ENCODE data around the gene FN3KRP.

The FN3KRP gene

DNA sequence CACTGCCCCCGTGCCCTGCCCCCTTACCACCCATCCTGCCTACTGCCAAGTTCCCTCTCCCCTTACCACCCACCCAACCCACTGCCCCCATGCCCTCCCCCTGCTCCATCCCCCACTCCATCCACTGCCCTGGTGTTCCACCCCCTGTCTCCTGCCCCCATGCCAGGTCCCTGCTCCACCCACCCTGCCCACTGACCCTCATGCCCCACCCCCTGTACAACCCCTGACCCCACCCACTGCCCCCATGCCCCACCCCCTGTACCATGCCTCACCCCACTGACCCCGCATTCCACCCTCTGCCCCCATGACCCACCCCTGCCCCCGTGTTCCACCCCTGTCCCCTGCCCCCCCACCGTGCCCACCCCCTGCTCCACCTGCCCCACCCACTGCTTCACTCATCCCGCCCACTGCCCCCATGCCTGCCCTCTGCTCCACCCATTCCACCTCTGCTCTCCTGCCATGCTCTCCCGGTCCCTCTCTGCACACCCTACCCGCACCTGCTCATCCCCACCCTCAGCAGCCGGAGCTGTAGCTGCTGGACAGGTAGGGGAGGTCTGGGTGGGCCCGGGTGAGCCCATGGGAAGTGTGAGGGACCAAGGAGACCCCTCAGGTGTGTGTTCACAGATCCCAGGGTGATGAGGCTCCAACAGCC, 7.4 kb upstream of the FN3KRP start:
- no peak for DNase-seq (ENCODE audit: low spot score)

DNA sequence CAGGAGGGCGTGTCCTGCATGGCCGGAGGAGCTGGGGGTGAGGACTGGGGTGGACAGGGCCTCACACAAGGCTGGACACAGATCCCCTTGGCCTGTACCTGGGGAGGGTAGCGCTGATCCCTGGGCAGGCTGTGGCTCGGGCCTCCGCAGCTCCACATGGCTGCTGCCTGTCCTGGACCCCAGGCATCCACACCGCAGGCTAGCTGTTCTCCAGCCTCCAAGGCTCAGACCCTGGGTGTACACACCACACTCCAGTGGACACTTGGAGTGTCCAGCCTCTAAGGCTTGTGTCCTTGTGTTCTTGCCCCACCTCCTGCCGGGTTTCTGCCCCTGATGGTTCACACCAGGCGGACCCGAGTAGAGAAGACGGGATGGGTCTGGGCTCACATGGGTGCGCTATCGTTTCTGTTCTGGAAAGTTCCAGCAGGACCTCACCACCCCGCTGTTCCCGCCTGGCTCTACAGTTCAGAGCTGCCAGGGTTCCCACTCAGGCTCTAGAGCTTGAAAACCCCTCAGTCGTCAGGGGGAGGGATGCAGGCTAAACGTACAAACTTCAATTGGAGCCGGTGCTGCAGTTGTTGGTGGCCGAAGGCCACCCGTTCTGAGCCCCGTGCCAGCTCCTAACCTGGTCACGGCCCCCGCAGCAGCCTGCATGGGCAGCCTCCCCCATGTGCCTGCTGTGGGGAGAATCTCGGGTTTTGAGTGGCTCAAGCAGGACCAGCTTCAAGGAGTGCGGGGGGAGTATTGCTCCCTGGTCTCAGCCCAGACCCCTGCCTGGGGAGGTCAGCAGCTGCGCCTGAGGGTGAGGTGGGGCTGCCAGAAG, 6.6 kb upstream of the FN3KRP start:
- no peak for DNase-seq (ENCODE audit: low spot score)

DNA sequence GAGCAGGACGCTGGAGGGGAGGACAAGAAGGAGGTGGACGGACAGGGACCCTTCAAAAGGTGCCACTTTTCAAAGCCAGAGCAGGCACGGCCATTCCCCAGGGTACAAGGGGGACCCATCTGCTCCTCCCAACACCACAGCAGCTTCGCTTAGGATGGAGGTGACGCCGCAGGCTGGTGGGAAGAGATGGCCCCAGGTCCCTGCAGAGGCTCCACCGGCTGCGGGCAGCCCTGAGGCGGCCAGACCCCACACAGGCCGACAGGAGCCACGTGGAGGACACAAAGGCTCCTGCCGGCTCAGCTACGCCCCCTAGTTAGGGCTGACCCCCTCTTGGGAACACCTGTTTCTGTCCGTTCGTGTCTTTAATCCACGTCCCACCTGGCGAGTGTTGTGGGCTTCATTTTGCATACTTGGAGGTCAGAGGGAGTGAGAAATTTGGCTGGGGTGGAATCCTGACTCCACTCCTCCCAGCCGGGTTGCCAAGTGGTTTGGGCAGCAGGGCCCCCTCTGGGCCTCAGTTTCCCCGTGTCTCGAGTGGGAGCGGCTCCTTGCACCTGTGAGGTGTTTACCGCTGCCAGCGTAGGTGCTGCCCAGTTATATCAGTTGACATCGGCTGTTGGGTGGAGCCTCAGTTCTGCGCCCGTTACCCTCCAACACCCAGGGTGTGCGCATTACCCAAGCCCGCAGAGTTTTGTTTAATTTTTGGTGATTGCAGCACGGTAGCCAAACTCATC, 5.8 kb upstream of the FN3KRP start:
- no peak for DNase-seq (ENCODE audit: low spot score)

DNA sequence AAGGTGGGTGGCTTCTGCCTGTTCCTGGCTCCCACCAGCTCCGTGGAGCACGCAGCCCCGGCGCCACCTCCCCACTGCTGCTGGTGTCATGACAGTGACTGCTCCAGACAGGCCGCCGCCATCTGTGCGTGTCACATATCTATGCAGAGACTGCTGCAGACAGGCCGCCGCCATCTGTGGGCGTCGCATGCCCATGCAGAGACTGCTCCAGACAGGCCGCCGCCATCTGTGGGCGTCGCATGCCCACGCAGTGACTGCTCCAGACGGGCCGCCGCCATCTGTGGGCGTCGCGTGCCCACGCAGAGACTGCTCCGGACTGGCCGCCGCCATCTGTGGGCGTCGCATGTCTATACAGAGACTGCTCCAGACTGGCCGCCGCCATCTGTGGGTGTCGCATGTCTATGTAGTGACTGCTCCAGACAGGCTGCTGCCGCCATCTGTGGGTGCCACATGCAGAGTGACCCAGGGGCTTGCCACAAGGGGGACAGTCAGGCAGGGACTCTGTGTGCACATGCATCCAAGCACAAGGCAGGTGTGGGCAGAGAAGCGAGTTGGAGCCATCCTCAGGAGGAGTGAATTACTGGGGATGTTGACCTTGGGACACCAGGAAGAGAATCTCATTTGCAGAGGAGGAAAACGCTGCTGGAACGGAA, 3.3 kb upstream of the FN3KRP start:
- DNase-seq (ENCODE audit: low spot score) = no peak

DNA sequence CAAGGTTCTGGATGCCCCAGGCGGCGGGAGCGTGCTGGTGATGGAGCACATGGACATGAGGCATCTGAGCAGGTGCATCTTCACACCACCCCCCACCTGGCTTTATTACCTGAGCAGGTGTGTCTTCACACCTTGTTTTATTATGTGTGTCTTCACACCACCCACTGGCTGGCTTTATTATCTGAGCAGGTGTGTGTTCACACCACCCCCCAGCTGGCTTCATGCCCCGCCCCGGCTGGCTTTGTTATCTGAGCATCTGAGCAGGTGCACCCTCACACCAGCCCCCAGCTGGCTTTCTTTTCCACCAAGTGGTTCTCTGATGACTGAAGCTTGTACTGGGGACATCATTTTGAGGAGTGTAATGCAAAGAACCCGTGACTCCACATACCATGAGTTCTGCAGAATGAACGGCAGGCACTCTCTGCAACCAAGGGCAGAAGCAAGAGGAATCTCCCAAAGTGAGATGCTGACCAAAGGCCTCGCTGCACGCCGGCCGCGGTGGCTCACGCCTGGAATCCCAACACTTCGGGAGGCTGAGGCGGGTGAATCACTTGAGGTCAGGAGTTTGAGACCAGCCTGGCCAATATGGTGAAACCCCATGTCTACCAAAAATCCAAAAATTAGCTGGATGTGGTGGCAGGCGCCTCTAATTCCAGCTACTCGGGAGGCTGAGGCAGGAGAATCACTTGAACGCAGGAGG, 2.6 kb downstream of the FN3KRP start:
- no peak for DNase-seq (ENCODE audit: low spot score)

DNA sequence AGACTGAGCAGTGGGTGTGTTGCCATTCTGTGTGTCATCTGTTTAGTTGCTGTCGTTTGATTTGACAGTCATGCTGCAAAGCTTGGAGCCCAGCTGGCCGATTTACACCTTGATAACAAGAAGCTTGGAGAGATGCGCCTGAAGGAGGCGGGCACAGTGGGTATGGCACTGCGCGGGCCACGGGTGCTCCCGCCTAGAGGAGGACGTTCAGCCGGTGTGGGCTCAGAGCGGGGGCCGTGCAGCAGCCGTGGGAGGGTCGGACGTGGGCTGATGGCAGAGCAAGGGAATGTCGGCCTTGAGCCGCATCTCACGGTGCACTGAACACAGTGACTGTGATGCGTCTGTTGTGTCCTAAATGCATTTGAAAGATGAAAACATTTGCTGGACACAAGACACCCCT, 3.7 kb downstream of the FN3KRP start:
- DNase-seq (ENCODE audit: low spot score) = no peak

DNA sequence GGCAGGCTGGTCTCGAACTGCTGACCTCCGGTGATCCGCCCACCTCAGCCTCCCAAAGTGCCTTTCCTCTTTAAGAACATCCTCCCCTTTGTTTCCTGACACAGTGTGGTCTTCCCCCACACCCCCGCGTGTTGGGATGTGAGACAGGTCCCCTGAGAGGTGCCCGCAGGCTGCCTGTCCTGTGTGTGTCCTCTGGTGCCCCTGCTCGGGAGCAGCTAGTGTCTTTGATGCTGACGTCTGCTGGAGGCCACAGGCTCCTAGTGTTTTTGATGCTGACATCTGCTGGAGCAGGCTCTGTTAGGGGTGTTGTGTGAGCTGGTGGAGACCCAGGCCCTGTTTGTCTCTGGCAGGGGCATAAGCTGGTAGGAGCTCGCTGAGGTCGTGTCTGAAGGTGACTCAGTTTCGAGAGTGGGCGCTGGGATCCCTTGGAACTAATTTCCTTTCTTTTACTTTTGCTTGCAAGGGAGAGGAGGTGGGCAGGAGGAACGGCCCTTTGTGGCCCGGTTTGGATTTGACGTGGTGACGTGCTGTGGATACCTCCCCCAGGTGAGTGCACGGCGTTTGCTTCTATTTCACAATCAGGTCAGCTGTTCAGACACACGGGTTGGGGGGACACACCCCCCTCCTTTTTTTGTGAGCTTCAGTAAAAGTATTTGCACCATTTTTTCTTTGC, 6.0 kb downstream of the FN3KRP start:
- no peak for DNase-seq (ENCODE audit: low spot score)

DNA sequence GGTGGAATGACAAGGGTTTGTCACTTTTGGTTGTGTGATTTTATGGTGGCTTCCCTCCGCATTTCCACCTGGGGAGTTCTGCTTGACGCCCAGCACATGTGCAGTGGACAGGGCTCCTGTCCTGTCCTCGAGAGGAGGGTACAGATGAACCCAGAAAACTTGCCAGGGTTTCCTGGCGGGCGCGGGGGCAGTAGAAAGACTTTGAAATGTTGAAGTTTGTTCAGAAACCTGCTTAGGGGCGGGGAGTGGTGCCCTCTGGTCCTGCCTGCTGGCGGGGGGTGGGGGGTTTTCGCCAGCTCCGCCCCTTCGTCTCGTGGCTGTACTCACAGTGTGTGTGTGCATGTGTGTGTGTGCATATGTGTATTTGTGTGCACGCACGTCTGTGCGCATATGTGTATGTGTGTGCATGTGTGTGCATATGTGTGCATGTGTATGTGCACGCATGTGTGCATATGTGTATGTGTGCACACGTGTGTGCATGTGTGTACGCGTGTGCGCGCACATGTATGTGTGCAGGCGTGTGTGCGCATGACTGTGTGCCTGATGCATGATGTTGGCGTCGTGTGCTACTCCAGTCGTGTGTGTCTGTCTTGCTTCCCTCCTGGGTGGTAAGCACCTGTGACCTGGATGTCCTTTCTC, 6.8 kb downstream of the FN3KRP start:
- no peak for DNase-seq (ENCODE audit: low spot score)

DNA sequence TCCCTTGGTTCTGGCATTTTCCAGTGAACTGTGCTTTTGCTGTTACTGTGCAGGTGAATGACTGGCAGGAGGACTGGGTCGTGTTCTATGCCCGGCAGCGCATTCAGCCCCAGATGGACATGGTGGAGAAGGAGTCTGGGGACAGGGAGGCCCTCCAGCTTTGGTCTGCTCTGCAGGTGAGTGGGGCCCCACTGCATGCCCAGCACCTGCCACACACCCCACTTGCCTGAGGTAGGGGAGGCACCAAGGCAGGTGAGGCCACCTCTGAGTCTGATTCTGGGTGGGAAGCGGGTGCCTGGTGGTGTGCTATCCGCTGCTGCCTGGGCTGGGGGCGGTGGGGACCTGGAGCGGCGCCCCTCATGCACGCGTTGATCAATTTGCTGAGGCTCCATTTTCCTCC, 9.9 kb downstream of the FN3KRP start:
- DNase-seq (ENCODE audit: low spot score) = no peak

DNA sequence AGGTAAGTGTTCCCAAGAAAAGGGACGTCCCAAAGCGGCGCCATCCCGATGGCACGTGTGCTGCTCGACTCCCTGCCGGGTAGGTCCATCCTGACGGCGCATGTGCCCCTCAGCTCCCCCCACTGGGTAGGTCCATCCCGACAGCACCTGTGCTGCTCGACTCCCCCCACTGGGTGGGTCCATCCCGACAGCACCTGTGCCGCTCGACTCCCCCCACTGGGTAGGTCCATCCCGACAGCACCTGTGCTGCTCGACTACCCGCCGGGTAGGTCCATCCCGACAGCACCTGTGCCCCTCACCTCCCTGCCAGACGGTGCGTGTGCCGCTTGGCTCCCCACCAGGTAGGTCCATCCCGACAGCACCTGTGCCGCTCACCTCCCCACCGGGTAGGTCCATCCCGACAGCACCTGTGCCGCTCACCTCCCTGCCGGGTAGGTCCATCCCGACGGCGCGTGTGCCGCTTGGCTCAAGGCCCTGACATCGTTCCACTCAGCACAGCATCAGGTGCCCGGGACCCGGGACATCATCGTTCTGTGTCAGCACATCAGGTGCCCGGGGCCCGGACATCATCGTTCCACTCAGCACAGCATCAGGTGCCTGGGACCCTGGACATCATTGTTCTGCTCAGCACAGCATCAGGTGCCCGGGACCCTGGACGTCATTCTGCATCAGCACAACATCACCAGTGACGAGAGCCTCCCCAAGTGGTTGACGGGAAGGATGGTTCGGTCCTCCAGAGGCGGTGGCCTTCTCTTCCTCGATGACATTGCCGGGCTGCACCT, 13.2 kb downstream of the FN3KRP start:
- no peak for DNase-seq (ENCODE audit: low spot score)

DNA sequence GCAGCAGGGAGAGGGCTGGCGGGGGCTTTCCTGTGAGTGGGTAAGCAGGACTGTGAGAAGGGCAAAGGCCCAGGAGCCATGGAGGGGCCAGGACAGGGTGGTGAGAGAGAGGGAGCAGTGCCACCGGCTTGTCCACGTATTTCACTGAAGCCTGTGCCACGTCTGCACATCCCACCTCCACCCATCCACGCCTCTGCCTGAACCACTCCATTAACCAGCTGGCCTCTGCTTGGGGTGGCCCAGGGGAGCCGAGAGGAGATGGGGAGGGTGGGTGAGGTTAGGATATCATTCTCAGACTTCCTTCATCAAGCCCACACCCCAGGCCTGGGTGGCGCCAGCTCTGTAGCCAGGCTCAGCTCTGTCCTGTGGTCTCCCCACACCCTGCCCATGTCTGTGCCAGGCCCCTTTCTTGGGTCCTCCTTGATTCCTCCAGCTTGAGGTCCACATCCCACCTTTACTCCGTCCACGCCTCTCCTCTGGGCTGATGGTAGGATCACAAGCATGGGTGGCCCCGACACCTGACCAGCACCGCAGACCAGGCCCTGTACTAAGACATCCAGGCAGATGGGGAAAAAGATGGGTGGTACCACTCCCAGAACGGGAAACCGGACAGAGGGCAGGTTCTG, 15.7 kb downstream of the FN3KRP start:
- DNase-seq (ENCODE audit: low spot score) = no peak

DNA sequence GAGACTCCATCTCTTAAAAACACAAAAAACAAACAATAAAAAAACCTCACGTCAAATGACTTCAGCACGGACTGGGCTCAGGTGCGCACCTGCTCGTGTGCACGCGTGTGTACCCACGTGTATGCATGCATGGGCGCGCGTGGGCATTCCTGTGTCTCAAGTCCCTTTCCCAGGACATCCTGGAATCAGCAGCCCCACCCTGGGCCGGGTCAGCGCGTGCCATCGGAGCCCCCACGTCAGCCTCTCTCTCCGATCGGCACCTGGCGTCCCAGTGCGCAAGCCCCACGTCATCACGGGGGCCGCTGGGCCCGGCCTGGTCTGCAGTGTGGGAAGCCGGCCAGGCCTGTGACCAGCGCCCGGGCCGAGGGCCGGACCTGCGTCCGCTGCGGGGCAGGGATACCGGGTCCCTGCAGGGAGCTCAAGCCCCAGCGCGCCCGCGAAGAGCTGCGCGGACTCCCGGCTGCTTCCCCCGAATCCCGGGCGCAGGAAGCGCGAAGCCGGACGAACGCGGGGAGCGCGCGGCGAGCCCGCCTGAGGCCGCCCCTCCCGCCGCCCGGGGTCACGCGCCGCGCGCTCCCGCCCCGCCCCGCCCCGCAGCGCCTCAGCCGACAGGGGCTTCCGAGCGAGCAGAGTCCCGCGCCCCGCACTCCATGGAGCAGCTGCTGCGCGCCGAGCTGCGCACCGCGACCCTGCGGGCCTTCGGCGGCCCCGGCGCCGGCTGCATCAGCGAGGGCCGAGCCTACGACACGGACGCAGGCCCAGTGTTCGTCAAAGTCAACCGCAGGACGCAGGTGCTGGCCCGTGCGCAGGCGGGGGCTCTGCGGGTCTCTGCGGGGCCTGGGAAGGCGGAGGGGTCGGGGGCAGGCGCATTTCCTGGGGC, 18.7 kb downstream of the FN3KRP start, which contains the start of gene FN3K:
Gene FN3K, plus strand, starts transcription at position 629 of the 880 bp plus-strand sequence. Its CDS starts 22 bp downstream, at position 651.
- DNase-seq (ENCODE audit: low spot score) = peak; percentile 18

DNA sequence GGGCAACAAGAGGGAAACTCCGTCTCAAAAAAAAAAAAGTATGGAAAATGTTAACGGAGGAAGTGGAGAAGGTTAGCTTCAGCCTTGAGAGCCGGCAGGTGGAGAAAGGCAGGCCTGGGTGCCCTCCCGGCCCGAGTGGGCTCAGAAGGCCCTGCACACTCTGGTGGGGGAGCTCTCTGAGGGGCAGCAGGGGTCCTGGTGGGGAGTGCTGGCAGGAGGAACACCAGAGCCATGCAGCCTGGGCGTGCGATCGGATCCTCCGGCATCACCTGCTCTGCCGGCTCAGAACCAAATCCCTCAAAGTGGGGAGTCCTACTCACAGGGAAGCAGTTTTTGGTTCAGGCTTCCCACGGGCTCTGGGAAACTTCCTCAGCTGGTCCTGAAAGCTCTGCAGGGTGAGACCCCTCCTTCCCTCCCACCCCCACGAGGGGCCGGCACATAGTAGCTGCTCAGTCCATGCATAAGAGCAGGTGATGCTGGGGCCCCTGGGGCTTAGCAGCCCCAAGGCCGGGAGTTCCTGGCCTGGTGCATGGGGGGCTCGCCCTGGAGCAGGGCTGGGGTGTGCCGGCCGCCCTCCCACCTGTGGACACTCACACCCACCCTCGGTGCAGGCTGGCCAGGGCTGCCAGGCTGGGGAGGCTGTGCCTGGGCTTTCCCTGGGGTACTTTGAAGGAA, 20.1 kb downstream of the FN3KRP start:
- DNase-seq (ENCODE audit: low spot score) = no peak

DNA sequence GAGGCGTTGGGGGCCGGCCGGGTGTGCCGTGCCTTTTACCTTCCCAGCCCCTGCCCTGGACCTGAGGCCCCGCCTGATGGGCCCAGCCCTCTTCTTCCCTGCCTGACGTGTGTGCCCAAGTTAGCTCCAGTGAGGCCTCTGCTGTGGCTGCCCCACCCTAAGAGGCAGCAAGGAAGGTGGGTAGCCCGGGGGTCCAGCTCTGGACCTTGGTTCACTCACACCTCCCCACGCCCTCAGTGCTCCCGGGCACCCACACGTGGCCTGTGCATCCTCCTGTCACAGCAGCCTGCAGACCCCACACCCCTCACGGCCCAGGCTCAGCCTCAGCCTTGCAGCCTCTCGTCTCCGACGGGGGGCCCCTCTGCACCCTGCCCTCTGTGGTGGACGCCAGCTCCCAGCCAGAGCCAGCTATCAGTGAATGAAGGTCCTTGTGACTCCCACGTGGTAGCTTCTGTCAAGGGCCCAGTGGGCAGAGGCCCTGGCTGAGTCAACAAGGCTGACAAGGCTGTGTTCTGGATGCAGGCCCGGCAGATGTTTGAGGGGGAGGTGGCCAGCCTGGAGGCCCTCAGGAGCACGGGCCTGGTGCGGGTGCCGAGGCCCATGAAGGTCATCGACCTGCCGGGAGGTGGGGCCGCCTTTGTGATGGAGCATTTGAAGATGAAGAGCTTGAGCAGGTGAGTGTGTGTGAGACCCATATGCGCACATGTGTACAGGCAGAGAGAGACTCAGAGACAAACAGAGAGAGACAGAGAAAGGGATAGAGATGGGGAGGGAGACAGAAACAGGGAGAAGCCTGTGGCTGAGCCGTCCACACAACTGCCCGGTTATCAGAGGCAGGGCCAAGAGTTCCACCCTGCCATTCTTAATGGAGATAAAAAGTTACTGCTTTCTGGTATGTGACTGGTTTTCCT, 21.7 kb downstream of the FN3KRP start:
- peak; percentile 57 for DNase-seq (ENCODE audit: low spot score)

DNA sequence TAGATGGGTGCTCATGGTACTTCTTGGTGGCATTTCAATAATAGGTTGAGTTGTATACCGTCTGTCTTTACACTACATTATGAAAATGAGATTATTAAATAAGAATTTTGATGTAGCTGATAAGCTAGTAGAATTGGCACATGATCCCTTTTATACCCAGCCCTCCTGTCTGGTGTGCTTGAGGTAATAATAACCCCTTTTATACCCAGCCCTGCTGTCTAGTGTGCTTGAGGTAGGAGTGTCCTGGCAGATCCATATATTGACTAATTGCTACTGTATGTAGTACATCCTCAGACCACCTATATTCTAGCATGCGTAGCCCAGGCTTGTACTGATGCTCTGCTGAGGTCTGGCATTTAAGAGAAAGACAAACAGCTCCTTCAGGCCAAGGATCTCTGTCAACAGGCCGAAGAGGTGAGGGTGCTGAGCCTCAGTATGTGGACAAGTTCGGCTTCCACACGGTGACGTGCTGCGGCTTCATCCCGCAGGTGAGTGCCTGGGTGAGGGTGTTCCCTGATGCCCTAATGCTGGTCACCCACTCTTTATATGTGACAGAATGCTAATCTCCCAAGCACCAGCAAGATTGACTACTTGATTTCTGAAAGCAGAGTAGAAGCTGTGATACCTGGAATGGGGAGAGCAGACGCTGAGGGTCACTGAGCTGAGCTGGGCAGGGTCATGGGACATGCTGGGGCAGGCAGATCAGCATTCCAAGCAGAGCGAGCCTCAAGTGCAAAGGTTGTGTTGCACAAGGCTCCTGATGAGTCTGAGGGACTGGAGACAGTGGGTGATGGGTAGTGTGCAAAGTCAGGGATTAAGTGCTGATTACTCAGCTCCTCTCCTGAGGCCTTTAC, 24.6 kb downstream of the FN3KRP start:
- no peak for DNase-seq (ENCODE audit: low spot score)
